Neural progenitor cell (in vitro differentiated cells): ENCODE data around the gene RAB6A.

Source experiments
- EZH2 ChIP-seq: fragments of 200-600 bp; sonication (generic); IDR thresholded peaks from 2 replicates; pipeline ENCODE4 v1.6.1; 2017; ENCODE audit warnings: antibody characterized with exemption, mild to moderate bottlenecking, moderate library complexity
- EZH2phosphoT487 ChIP-seq: fragments of 200-600 bp; sonication (generic); IDR thresholded peaks from 2 replicates; pipeline ENCODE4 v1.6.1; 2017; ENCODE audit warnings: antibody characterized with exemption
- TF ChIP-seq, protein P1 (sequence below): fragments of 200-600 bp; sonication (generic); IDR thresholded peaks from 2 replicates; pipeline ENCODE4 v1.5.1; 2017; ENCODE audit warnings: antibody characterized with exemption, mild to moderate bottlenecking

DNA sequence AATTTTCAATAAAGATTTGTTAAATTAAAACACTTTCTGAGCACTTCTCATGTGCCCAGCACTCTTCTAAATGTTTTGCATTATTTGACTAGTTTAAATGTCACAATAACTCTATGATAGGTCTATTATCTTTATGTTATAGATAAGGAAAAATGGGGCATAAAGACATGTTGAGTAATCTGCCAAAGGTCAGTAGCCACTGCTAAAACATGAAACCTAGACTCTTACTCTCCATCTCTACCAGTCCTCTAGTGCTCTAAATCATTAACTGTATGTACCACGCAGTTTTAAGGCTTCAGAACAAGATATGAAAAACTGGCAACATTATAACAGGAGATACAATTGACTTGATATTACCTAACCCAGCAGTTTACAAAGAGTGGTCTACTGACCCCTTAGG lies 6.9 kb downstream of the RAB6A start:
- TF ChIP-seq, protein P1, sequence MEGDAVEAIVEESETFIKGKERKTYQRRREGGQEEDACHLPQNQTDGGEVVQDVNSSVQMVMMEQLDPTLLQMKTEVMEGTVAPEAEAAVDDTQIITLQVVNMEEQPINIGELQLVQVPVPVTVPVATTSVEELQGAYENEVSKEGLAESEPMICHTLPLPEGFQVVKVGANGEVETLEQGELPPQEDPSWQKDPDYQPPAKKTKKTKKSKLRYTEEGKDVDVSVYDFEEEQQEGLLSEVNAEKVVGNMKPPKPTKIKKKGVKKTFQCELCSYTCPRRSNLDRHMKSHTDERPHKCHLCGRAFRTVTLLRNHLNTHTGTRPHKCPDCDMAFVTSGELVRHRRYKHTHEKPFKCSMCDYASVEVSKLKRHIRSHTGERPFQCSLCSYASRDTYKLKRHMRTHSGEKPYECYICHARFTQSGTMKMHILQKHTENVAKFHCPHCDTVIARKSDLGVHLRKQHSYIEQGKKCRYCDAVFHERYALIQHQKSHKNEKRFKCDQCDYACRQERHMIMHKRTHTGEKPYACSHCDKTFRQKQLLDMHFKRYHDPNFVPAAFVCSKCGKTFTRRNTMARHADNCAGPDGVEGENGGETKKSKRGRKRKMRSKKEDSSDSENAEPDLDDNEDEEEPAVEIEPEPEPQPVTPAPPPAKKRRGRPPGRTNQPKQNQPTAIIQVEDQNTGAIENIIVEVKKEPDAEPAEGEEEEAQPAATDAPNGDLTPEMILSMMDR = no peak
- TF ChIP-seq EZH2 = no peak
- TF ChIP-seq EZH2phosphoT487 = no peak
